ENCODE data around the gene PACSIN2.

PACSIN2 gene

DNA sequence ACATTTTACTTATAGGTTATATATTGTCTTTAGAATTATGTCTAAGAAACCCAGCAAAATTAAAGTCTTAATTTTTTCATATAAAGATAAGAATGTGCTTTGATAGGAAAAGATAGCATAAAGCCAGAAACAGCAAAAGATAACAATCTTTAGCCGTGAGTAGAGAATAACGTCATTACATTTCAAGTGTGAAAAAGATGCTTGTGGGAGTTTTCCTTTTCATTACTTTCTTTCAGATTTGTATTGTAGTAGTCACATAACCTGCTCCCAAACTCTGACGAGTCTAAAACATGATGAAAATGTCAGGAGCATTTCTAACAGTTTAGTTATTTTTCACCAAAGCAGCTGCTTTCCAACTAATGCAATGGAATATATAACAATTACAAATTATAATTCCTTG lies 189.2 kb downstream of the PACSIN2 start:
- Histone ChIP-seq H3K36me3 (ENCODE audit: insufficient read depth, low read length) (peaks cover 29% of the 10 kb centered on the region), H3K4me3 (ENCODE audit: low read length) (no peak overlapping the region)
- 94% methylated on average over 3 of the region's 3 CpGs for WGBS

DNA sequence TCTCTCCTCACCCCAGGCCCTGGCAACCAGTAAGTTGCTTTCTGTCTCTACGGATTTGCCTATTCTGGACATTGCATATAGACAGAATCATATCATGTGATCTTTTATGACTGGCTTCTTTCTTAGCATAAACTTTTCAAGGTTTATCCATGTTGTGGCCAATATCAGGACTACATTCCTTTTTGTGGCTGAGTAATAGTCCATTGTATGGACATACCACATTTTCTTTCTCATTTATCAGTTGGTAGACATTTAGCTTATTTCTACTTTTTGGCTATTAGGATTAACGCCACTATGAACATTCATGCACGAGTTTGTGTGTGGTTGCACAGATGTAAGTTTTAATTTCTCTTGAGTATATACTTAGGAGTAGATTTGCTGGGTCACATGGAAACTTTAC lies 193.6 kb downstream of the PACSIN2 start:
- Histone ChIP-seq H3K9ac (ENCODE audit: low read depth, low read length) (no peak overlapping the region), H3K4me3 (ENCODE audit: low read length) (no peak overlapping the region), H3K27me3 (ENCODE audit: insufficient read depth, low read length) (no peaks in the 10 kb centered on the region), H3K4me1 (ENCODE audit: insufficient read depth, low read length) (no peaks in the 10 kb centered on the region), H3K36me3 (ENCODE audit: insufficient read depth, low read length) (peaks cover 28% of the 10 kb centered on the region), H3K9me3 (ENCODE audit: insufficient read depth, low read depth, low read length) (peaks cover 8% of the 10 kb centered on the region; the same call in 1 of the 2 replicates), H3K27ac (ENCODE audit: low read depth, low read length) (no peak overlapping the region)
- WGBS: 95% methylated on average over 3 of the region's 3 CpGs

More for the DNA sequence above, 189.2 kb downstream of the PACSIN2 start:
- Histone ChIP-seq H3K27me3 (ENCODE audit: insufficient read depth, low read length) (no peaks in the 10 kb centered on the region), H3K9me3 (ENCODE audit: insufficient read depth, low read depth, low read length) (peaks cover 8% of the 10 kb centered on the region; the same call in 1 of the 2 replicates), H3K9ac (ENCODE audit: low read depth, low read length) (no peak overlapping the region), H3K27ac (ENCODE audit: low read depth, low read length) (no peak overlapping the region), H3K4me1 (ENCODE audit: insufficient read depth, low read length) (no peaks in the 10 kb centered on the region)

- H3K9me3 ChIP-seq (ENCODE audit: insufficient read depth, low read depth, low read length): peaks cover 8% of the 10 kb centered on the region; the same call in 1 of the 2 replicates
- 79% methylated on average over 9 of the region's 9 CpGs for WGBS
- H3K4me1 ChIP-seq (ENCODE audit: insufficient read depth, low read length): no peaks in the 10 kb centered on the region
- H3K9ac ChIP-seq (ENCODE audit: low read depth, low read length): no peak overlapping the region
- H3K4me3 ChIP-seq (ENCODE audit: low read length): no peak overlapping the region
- H3K36me3 ChIP-seq (ENCODE audit: insufficient read depth, low read length): peaks cover 22% of the 10 kb centered on the region; the same call in 1 of the 2 replicates
- no peaks in the 10 kb centered on the region for H3K27me3 ChIP-seq (ENCODE audit: insufficient read depth, low read length)
- H3K27ac ChIP-seq (ENCODE audit: low read depth, low read length): no peak overlapping the region
Measured at GRCh38 chr22:42820045-42820763, 194.7 kb downstream of the PACSIN2 start.

Data from HUES64 (cell line).